Measurements from ENCODE around the gene STAC2.

DNA sequence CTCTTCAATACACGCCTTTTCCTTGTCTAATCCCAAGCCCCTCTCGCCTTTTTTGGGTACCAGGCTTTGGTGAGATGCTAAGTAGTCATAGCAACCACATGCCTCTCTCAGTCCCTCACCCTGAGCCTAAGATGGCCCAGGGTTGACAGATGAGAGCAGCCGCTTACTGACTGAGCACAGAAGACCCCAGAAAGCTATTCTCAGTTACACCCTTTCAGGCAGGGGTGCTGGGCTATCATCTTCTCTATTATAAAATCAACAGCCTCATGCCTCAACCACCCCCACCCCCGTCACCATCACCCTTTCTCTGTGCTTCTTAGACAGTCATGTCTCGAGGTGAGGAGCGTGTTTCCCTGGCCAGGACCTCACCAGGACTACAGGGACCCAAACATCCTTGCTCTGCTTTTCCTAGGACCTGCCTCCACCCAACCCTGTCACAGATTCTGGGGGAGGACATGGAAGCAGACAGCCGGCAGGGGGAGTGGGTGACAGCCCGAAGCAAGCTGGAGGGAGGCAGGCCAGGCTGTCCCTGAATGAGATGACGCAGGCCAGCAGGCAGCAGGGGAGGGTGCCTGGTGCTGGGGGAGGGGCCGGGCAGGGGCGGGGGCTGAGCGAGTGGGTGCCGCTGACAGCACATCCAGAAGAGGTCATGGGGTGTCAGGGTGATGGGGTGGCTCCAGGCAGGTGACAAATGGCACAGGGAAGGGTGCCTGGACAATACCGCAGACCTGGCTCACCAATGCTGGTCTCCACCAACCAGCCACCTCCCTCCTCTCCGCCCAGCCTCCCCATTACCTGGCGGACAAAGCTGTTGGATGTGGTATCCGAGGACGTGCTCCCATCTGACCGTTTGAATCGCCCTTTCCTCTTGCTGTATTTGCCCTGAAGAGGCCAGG is 31.4 kb downstream of the STAC2 start:
- no peak for TF ChIP-seq POLR2A (IDR thresholded peaks at IDR 0.05)
- TF ChIP-seq, protein P1, sequence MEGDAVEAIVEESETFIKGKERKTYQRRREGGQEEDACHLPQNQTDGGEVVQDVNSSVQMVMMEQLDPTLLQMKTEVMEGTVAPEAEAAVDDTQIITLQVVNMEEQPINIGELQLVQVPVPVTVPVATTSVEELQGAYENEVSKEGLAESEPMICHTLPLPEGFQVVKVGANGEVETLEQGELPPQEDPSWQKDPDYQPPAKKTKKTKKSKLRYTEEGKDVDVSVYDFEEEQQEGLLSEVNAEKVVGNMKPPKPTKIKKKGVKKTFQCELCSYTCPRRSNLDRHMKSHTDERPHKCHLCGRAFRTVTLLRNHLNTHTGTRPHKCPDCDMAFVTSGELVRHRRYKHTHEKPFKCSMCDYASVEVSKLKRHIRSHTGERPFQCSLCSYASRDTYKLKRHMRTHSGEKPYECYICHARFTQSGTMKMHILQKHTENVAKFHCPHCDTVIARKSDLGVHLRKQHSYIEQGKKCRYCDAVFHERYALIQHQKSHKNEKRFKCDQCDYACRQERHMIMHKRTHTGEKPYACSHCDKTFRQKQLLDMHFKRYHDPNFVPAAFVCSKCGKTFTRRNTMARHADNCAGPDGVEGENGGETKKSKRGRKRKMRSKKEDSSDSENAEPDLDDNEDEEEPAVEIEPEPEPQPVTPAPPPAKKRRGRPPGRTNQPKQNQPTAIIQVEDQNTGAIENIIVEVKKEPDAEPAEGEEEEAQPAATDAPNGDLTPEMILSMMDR (IDR thresholded peaks at IDR 0.05), result peak in 1 of 3 experiments; percentile 23

All from vagina (tissue), 2 donors.